ENCODE results near the gene ARX. TPM values are rescaled to one million over a fixed set of nuclear protein-coding genes. Genes with fewer than 3 reads are reported as not detected.
A peak's percentile ranks its signal among the peaks of the same experiment; 100 is the strongest.

ARX gene
- total and polyA plus RNA-seq, 2 of the 8 experiments (the other 6 are each of a cell fraction or from before 2014, with no cell fraction given), result not detected

GRCh38 chrX:24961809-24962208 lies 54.0 kb downstream of the ARX start:
- H3K4me3 ChIP-seq (ENCODE audit: extremely low read depth in 1 of 4, insufficient read depth in 2 of 4, low read depth in 3 of 4, low read length in 4 of 4), result no peak overlapping the region
- DNase-seq (ENCODE audit: low read depth in 1 of 2, low spot score in 2 of 2) (no peak), FAIRE-seq (peak; percentile 42)
- no peak overlapping the region for H3K9ac ChIP-seq (replicated peaks in 1 of 4; ENCODE audit: extremely low read depth in 1 of 4, low read depth in 3 of 4, low read length in 3 of 4)
- peaks cover 0 to 4% (median 0%) of the 10 kb centered on the region in 4 experiments; a peak in 1 of 7 replicates for H3K4me1 ChIP-seq (replicated peaks in 1 of 4; ENCODE audit: control insufficient read depth in 3 of 4, insufficient read depth in 4 of 4, low read length in 3 of 4)
- no peaks in the 10 kb centered on the region for H4K20me1 ChIP-seq (replicated peaks in 1 of 2; ENCODE audit: control insufficient read depth in 1 of 2, insufficient read depth in 2 of 2, low read length in 2 of 2)
- no peaks in the 10 kb centered on the region for H3K23me2 ChIP-seq (ENCODE audit: low read depth, low read length)
- CTCF ChIA-PET (ENCODE audit: partially characterized antibody), result no interaction called here
- H3K4ac ChIP-seq (replicated peaks; ENCODE audit: insufficient read length, low read depth, low read length), result no peak overlapping the region
- no peaks in the 10 kb centered on the region for H3K9me3 ChIP-seq (ENCODE audit: insufficient read depth in 2 of 2, low read depth in 1 of 2, low read length in 1 of 2)
- H3K56ac ChIP-seq (replicated peaks; ENCODE audit: insufficient read length, low read depth, low read length), result no peak overlapping the region
- H3K23ac ChIP-seq (ENCODE audit: insufficient read length), result no peak overlapping the region
- no peak overlapping the region for H2BK20ac ChIP-seq (ENCODE audit: low read length)
- no peak overlapping the region for H2BK12ac ChIP-seq (ENCODE audit: low read depth, low read length)
- no peak overlapping the region for H2BK120ac ChIP-seq (replicated peaks; ENCODE audit: low read depth, low read length)
- H3K14ac ChIP-seq (ENCODE audit: insufficient read length), result no peak overlapping the region
- WGBS, 2 experiments (ENCODE audit: extremely low coverage in 1 of 2, insufficient coverage in 1 of 2, insufficient read length in 1 of 2, insufficient replicate concordance in 2 of 2, low coverage in 1 of 2, low lambda C conversion rate in 2 of 2, missing lambda C conversion rate in 1 of 2), result 64% methylated on average over 1 of the region's 1 CpG; no CpG with 5 or more reads in 1 of the 2 experiments
- H3K27ac ChIP-seq (ENCODE audit: low read depth, low read length), result no peak overlapping the region
- H4K5ac ChIP-seq (ENCODE audit: insufficient read length, low read depth, low read length), result no peak overlapping the region
- H3K27me3 ChIP-seq (replicated peaks in 1 of 4; ENCODE audit: control insufficient read depth in 3 of 4, extremely low read depth in 1 of 4, insufficient read depth in 3 of 4, low read length in 3 of 4), result no peaks in the 10 kb centered on the region
- H2BK15ac ChIP-seq (ENCODE audit: low read length), result no peak overlapping the region
- H2AFZ ChIP-seq (ENCODE audit: low read length), result no peak overlapping the region
- no peak overlapping the region for H4K91ac ChIP-seq (replicated peaks; ENCODE audit: insufficient read length, low read length)
- no peaks in the 10 kb centered on the region for H3K79me2 ChIP-seq (ENCODE audit: control insufficient read depth in 1 of 2, insufficient read depth in 2 of 2, low read length in 2 of 2)
- H4K8ac ChIP-seq (ENCODE audit: extremely low read depth, insufficient read depth, low read length), result no peak overlapping the region
- no peak overlapping the region for H3K18ac ChIP-seq (ENCODE audit: extremely low read depth, low read length)
- H2BK5ac ChIP-seq (ENCODE audit: low read depth, low read length), result no peak overlapping the region
- no peaks in the 10 kb centered on the region for H3K79me1 ChIP-seq (ENCODE audit: low read depth, low read length)
- H2AK5ac ChIP-seq (ENCODE audit: low read depth, low read length), result no peak overlapping the region
- H3K4me2 ChIP-seq (ENCODE audit: insufficient read depth in 1 of 2, low read depth in 2 of 2, low read length in 2 of 2), result no peak overlapping the region
- POLR2A ChIA-PET (ENCODE audit: partially characterized antibody), result no interaction called here
- no peaks in the 10 kb centered on the region for H3K36me3 ChIP-seq (ENCODE audit: control insufficient read depth in 2 of 4, insufficient read depth in 4 of 4, low read length in 3 of 4)
- no peak for TF ChIP-seq CTBP2 (IDR thresholded peaks at IDR 0.05; ENCODE audit: borderline replicate concordance, insufficient read depth, insufficient read length, low read length)
